ENCODE measurements around the gene NOD1. TPM values are rescaled to one million over a fixed set of nuclear protein-coding genes. Genes with fewer than 3 reads are reported as not detected.
A peak's percentile ranks its signal among the peaks of the same experiment; 100 is the strongest.

The NOD1 gene
- polyA plus RNA-seq, 3 donors = 2.8 to 15.0 (median 4.6) TPM

DNA sequence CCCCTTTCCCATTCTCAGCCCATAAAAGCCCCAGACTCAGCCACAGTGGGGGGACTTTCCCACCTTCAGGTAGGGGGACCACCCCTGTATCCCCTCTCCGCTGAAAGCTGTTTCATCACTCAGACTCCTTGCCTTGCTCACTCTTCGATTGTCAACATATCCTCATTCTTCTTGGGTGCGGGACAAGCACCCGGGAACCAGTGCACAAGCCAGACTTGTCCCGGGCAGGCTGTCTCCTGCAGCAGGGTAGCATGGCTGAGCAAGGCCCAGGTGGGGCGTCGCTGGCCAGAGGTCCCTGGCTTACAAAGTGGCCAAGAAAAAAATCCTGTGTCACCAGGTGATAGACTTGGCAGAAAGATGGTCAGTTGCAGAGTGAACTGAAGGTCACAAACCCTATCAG is 64.7 kb downstream of the NOD1 start:
- no peak overlapping the region for H3K4me2 ChIP-seq (replicated peaks; ENCODE audit: extremely low read depth, low read length, poor library complexity, severe bottlenecking)
- H3K9ac ChIP-seq (ENCODE audit: insufficient read depth, low read length, poor library complexity, severe bottlenecking) = no peak overlapping the region
- no peaks in the 10 kb centered on the region for H3K36me3 ChIP-seq (replicated peaks in 1 of 2; ENCODE audit: control insufficient read depth in 1 of 2, insufficient read depth in 2 of 2, low read length in 2 of 2)
- WGBS (ENCODE audit: insufficient coverage) = 96% methylated on average over 7 of the region's 7 CpGs
- H3K27ac ChIP-seq (ENCODE audit: low read depth in 1 of 2, low read length in 2 of 2) = no peak overlapping the region
- no peaks in the 10 kb centered on the region for H3K27me3 ChIP-seq (ENCODE audit: control insufficient read depth in 2 of 2, insufficient read depth in 2 of 2, low read length in 2 of 2)
- H3K4me3 ChIP-seq (replicated peaks in 1 of 3; ENCODE audit: low read depth in 2 of 3, low read length in 3 of 3) = no peak overlapping the region
- TF ChIP-seq, protein P1, sequence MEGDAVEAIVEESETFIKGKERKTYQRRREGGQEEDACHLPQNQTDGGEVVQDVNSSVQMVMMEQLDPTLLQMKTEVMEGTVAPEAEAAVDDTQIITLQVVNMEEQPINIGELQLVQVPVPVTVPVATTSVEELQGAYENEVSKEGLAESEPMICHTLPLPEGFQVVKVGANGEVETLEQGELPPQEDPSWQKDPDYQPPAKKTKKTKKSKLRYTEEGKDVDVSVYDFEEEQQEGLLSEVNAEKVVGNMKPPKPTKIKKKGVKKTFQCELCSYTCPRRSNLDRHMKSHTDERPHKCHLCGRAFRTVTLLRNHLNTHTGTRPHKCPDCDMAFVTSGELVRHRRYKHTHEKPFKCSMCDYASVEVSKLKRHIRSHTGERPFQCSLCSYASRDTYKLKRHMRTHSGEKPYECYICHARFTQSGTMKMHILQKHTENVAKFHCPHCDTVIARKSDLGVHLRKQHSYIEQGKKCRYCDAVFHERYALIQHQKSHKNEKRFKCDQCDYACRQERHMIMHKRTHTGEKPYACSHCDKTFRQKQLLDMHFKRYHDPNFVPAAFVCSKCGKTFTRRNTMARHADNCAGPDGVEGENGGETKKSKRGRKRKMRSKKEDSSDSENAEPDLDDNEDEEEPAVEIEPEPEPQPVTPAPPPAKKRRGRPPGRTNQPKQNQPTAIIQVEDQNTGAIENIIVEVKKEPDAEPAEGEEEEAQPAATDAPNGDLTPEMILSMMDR (IDR thresholded peaks at IDR 0.05) = no peak
- H3K9me3 ChIP-seq (replicated peaks in 1 of 2; ENCODE audit: control insufficient read depth in 1 of 2, insufficient read depth in 1 of 2, low read length in 2 of 2) = peaks cover 0 to 6% of the 10 kb centered on the region in 2 donors
- H3K79me2 ChIP-seq (ENCODE audit: insufficient read depth, low read length) = no peaks in the 10 kb centered on the region
- no peaks in the 10 kb centered on the region for H4K20me1 ChIP-seq (ENCODE audit: insufficient read depth, low read length)
- DNase-seq = no peak
- Mint-ChIP-seq H3K4me3 (no peak overlapping the region), H3K27me3 (ENCODE audit: low read depth in 3 of 3) (no peaks in the 10 kb centered on the region), H3K4me1 (peaks cover 36% of the 10 kb centered on the region), H3K27ac (peak overlapping the region in 1 of 7 donors; percentile 29), H3K36me3 (peaks cover 0 to 8% of the 10 kb centered on the region in 2 donors), H3K9me3 (peaks cover 3 to 12% (median 5%) of the 10 kb centered on the region in 7 donors)
- intact Hi-C loops (cut with micrococcal nuclease) = loop anchor here in 1 of 2 donors (5.0 kb wide), 1 partner anchor 257 kb away; no protein-coding TSS in a partner anchor
- no peak overlapping the region for H2AFZ ChIP-seq (ENCODE audit: insufficient read depth, low read depth, low read length, poor library complexity, severe bottlenecking)
- peaks cover 19 to 21% of the 10 kb centered on the region in 2 donors for H3K4me1 ChIP-seq (ENCODE audit: control insufficient read depth in 1 of 2, insufficient read depth in 2 of 2, low read length in 2 of 2)

DNA sequence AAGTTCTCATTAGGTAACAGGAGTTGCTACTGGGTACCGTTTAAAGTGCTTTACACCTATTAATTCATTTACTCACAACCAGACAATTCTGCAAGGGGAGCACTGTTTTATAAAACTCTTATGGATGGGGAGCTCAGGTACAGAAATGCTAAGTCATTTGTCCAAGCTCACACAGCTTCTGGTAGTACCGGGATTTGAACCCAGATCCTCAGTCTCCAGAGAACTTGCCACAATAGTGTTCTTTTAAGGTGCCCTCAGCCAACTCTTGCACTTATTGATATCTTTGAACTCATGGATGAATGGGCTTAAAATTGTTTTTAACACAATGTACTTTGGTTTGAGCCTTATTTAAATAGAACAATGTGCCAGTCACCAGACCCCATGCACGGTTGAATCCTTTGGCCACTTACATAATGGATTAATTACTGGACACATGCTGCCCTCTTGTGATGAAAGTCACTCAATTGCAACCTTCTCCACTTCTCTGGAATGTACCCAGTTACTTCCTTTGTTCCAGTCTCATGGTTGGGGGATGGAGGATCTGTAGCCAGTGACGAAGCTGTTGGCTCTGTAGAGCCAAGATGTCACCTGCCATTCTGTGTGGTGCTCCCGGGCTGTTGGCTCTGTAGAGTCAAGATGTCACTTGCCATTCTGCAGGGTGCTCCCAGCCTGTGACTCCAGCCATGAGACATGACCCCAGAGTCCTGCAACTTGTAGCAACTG is 65.6 kb downstream of the NOD1 start:
- Histone ChIP-seq H3K27ac (ENCODE audit: low read depth in 1 of 2, low read length in 2 of 2) (peak overlapping the region in 1 of 2 donors; percentile 7), H4K20me1 (ENCODE audit: insufficient read depth, low read length) (no peaks in the 10 kb centered on the region), H3K4me2 (replicated peaks; ENCODE audit: extremely low read depth, low read length, poor library complexity, severe bottlenecking) (no peak overlapping the region), H3K27me3 (ENCODE audit: control insufficient read depth in 2 of 2, insufficient read depth in 2 of 2, low read length in 2 of 2) (no peaks in the 10 kb centered on the region), H2AFZ (ENCODE audit: insufficient read depth, low read depth, low read length, poor library complexity, severe bottlenecking) (no peak overlapping the region), H3K79me2 (ENCODE audit: insufficient read depth, low read length) (no peaks in the 10 kb centered on the region), H3K4me3 (replicated peaks in 1 of 3; ENCODE audit: low read depth in 2 of 3, low read length in 3 of 3) (no peak overlapping the region), H3K36me3 (replicated peaks in 1 of 2; ENCODE audit: control insufficient read depth in 1 of 2, insufficient read depth in 2 of 2, low read length in 2 of 2) (no peaks in the 10 kb centered on the region), H3K9me3 (replicated peaks in 1 of 2; ENCODE audit: control insufficient read depth in 1 of 2, insufficient read depth in 1 of 2, low read length in 2 of 2) (peaks cover 0 to 6% of the 10 kb centered on the region in 2 donors), H3K9ac (ENCODE audit: insufficient read depth, low read length, poor library complexity, severe bottlenecking) (no peak overlapping the region), H3K4me1 (ENCODE audit: control insufficient read depth in 1 of 2, insufficient read depth in 2 of 2, low read length in 2 of 2) (peaks cover 19 to 21% of the 10 kb centered on the region in 2 donors)
- no peaks in the 10 kb centered on the region for H3K27me3 Mint-ChIP-seq (ENCODE audit: low read depth in 3 of 3)
- TF ChIP-seq, protein P1 (IDR thresholded peaks at IDR 0.05) = peak; percentile 69
- WGBS (ENCODE audit: insufficient coverage) = 87% methylated on average over 2 of the region's 5 CpGs
- intact Hi-C loops (cut with micrococcal nuclease) = loop anchor here in 1 of 2 donors (5.0 kb wide), 1 partner anchor 256 kb away; no protein-coding TSS in a partner anchor
- peaks cover 4 to 7% (median 5%) of the 10 kb centered on the region in 7 donors for H3K9me3 Mint-ChIP-seq
- peaks cover 0 to 14% of the 10 kb centered on the region in 2 donors for H3K36me3 Mint-ChIP-seq
- DNase-seq = peak; percentile 46 to 75 (median 69)
- H3K4me1 Mint-ChIP-seq = peaks cover 42% of the 10 kb centered on the region
- H3K4me3 Mint-ChIP-seq = no peak overlapping the region
- peak overlapping the region in 2 of 7 donors; percentile 23 to 64 for H3K27ac Mint-ChIP-seq

Measured in CD14-positive monocyte (primary cell).